ENCODE data around the gene WNT9B.

WNT9B gene

DNA sequence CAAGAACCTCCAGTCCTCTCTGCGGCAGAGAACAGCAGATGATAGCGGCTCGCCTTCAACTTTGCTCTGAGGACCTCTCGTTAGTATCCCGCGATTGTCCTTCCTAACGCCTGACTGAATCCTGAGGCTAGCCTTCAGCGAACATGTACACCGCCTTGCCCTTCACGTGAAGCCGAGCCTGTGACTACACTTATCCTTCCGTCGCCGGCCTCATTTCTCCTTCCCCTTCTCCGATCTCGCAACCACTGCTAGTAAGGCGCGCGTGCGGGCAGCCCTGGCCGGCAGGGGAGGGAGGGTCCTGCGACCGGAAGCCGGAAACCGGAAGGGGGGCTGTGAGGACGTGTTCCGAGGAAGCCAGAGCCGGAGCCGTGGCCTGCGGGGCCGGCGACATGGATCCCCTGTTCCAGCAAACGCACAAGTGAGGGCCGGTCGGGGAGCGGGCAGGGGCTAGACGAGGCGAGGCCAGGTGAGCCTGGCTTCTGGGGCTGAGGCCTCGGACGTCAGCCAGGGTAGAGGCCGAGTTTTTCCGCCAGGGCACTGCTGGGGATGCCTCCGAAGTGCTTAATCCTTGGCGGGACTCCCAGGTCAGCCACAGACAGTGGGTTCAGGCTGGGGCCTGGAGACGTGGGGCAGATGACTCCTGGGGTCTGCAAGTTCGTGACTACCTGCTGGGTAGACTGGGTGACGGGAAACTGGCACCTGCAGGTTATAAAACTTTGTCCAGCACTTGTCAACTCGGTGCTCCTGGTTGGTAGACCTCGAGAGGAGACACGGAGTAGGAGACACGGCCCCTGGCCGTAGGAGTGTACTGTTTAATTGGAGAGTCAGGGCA lies 71.6 kb downstream of the WNT9B start, which contains the start of gene GOSR2:
Gene GOSR2, plus strand, starts transcription at position 357 of the 832 bp plus-strand sequence. Its CDS starts 33 bp downstream, at position 390.
- Histone ChIP-seq H3K36me3 (ENCODE audit: control insufficient read depth in 2 of 2, insufficient read depth in 2 of 2, low read length in 2 of 2) (no peaks in the 10 kb centered on the region), H3K27me3 (ENCODE audit: control insufficient read depth in 1 of 2, insufficient read depth in 2 of 2, low read length in 2 of 2) (no peaks in the 10 kb centered on the region), H3K4me3 (ENCODE audit: low read length in 2 of 2) (peak within 1 kb of the TSS; percentile 99 to 100), H3K4me1 (ENCODE audit: control insufficient read depth, insufficient read depth, low read length) (no peaks in the 10 kb centered on the region), H3K9me3 (ENCODE audit: control insufficient read depth in 2 of 2, low read length in 2 of 2) (no peaks in the 10 kb centered on the region), H3K27ac (ENCODE audit: low read length) (peak within 1 kb of the TSS; percentile 97), H3K9ac (ENCODE audit: low read length in 2 of 2) (peak within 1 kb of the TSS; percentile 99)

DNA sequence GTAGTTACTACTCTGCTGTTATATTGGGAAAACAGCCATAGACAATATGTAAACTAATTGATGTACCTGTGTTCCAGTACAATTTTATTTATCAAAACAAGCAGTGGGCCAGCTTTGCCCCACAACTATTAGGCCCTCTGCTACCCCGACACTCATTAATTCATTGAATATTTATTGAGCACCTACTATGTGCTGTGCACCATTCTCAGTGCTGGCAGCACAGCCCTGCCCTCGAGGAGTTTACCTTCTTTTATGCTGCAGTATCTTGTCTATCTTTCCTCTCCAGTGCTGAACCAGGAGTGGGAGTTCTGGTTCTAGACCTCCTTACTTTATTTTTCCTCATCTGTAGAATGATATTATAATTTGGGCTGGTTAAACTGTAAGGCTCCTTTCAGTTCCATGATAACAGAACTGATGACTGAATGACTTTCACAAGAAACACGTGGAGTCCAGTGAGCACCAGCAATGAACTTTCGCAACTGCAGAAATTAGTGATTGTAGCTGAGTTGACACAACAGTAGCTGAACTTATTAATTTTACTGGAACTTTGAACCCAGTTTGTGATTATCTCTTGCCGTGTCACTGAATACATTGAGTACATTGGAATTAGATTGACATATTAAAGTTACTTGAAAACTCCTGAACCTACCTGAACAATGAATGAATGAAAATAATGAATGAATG lies 73.9 kb downstream of the WNT9B start:
- Histone ChIP-seq H3K27ac (ENCODE audit: low read length) (no peak overlapping the region), H3K4me3 (ENCODE audit: low read length in 2 of 2) (no peak overlapping the region), H3K9ac (ENCODE audit: low read length in 2 of 2) (no peak overlapping the region), H3K36me3 (ENCODE audit: control insufficient read depth in 2 of 2, insufficient read depth in 2 of 2, low read length in 2 of 2) (peaks cover 5 to 7% of the 10 kb centered on the region in 2 donors), H3K27me3 (ENCODE audit: control insufficient read depth in 1 of 2, insufficient read depth in 2 of 2, low read length in 2 of 2) (no peaks in the 10 kb centered on the region), H3K4me1 (ENCODE audit: control insufficient read depth, insufficient read depth, low read length) (no peaks in the 10 kb centered on the region), H3K9me3 (ENCODE audit: control insufficient read depth in 2 of 2, low read length in 2 of 2) (no peaks in the 10 kb centered on the region)

DNA sequence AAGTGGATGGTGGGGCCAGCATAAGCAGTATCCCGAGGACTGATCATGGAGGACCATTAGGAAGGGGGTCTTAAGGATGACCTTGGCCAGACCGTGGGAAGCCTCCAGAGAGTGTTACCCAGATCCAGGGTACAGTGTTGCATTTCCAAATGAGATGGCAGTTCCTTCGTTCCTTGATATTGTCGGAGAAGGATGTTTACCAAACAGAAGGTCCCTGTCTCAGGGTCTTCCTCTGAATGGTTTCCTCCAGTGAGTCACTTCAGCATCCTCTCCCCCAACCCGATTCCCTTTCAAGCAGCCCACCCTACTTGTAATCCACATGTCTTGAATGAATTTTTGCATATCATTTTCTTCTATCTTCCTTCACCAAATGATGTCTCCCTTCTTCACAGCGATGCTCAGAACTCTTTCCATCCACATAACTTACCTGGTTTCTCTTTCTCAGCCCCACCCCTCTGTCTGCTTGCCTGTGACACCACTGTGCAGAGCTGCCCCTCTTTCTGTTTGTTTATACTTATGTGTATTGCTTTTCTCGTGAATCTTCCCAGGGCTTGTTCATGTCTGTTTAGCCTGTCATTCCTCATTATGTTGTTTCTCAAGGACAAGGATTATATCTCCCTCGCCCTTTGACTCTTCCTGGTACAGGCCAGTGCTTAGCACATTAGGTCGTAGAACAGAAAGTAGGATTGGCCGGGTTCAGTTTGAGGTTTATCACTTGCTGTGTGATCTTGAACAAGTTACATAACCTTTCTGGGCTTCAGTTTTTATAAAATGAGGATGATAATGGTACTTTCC lies 77.3 kb downstream of the WNT9B start:
- peaks cover 31 to 37% of the 10 kb centered on the region in 2 donors for H3K36me3 ChIP-seq (ENCODE audit: control insufficient read depth in 2 of 2, insufficient read depth in 2 of 2, low read length in 2 of 2)
- H3K9ac ChIP-seq (ENCODE audit: low read length in 2 of 2), result no peak overlapping the region
- no peak overlapping the region for H3K4me3 ChIP-seq (ENCODE audit: low read length in 2 of 2)
- no peaks in the 10 kb centered on the region for H3K4me1 ChIP-seq (ENCODE audit: control insufficient read depth, insufficient read depth, low read length)
- no peaks in the 10 kb centered on the region for H3K9me3 ChIP-seq (ENCODE audit: control insufficient read depth in 2 of 2, low read length in 2 of 2)
- H3K27ac ChIP-seq (ENCODE audit: low read length), result no peak overlapping the region
- no peaks in the 10 kb centered on the region for H3K27me3 ChIP-seq (ENCODE audit: control insufficient read depth in 1 of 2, insufficient read depth in 2 of 2, low read length in 2 of 2)

DNA sequence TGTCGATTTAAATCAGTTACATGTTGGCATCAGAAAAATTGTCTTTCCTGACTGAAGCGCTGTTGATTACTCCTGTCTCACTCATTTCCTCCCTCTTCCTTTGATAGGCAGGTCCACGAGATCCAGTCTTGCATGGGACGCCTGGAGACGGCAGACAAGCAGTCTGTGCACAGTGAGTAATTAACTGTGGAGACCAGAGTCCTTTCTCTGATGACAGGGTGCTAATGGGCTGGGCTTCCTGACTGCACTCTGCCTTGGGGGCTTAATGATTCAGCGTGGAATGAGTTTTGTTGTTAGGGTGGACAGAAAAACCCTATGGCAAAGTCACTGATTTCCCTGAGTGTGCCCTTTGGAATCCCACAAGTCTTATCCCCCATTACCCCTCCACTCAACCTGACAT lies 78.0 kb downstream of the WNT9B start:
- Histone ChIP-seq H3K9ac (ENCODE audit: low read length in 2 of 2) (no peak overlapping the region), H3K27me3 (ENCODE audit: control insufficient read depth in 1 of 2, insufficient read depth in 2 of 2, low read length in 2 of 2) (no peaks in the 10 kb centered on the region), H3K4me1 (ENCODE audit: control insufficient read depth, insufficient read depth, low read length) (no peaks in the 10 kb centered on the region), H3K36me3 (ENCODE audit: control insufficient read depth in 2 of 2, insufficient read depth in 2 of 2, low read length in 2 of 2) (peaks cover 37 to 45% of the 10 kb centered on the region in 2 donors), H3K9me3 (ENCODE audit: control insufficient read depth in 2 of 2, low read length in 2 of 2) (no peaks in the 10 kb centered on the region), H3K27ac (ENCODE audit: low read length) (no peak overlapping the region), H3K4me3 (ENCODE audit: low read length in 2 of 2) (no peak overlapping the region)

DNA sequence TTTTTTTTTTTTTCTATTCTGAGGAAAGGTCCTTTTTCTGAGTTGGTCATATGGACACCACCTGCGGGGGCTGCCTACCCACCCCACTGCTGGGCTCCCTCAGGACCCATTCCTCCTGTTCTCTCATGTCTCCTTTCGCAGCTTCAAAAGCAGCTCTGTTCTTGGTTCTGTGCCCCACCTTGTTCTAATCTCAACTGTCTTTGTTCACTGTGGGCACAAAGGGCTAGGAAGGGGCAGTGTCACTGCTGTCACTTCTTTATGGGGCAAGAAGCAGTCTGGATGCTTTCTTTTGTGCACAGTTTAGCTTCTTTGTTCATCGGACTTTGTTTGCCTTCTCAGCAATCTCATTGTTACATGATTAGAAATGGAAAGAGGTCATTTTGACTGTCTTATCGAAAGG lies 78.7 kb downstream of the WNT9B start:
- Histone ChIP-seq H3K9me3 (ENCODE audit: control insufficient read depth in 2 of 2, low read length in 2 of 2) (no peaks in the 10 kb centered on the region), H3K9ac (ENCODE audit: low read length in 2 of 2) (no peak overlapping the region), H3K27ac (ENCODE audit: low read length) (no peak overlapping the region), H3K4me1 (ENCODE audit: control insufficient read depth, insufficient read depth, low read length) (no peaks in the 10 kb centered on the region), H3K36me3 (ENCODE audit: control insufficient read depth in 2 of 2, insufficient read depth in 2 of 2, low read length in 2 of 2) (peaks cover 43 to 48% of the 10 kb centered on the region in 2 donors), H3K27me3 (ENCODE audit: control insufficient read depth in 1 of 2, insufficient read depth in 2 of 2, low read length in 2 of 2) (no peaks in the 10 kb centered on the region), H3K4me3 (ENCODE audit: low read length in 2 of 2) (no peak overlapping the region)

DNA sequence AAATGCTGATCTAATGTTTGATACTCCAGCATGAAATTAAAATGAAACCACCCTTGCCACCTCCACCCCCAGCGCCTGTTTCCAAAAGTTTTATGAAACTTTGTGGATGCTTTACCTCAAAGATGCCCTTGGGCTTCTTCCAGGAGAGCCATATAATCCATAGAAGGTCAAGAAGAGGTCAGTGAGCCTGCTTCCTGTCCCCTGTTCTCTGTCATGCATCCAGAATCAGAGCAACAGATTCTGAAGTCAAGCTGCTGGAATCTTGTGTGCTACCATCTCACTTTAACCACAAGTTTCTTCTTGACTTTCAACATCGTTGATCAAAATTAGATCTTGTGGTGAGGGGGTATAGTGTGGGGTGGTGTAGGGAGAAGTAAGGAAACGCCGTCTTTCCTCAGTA lies 80.2 kb downstream of the WNT9B start:
- Histone ChIP-seq H3K9me3 (ENCODE audit: control insufficient read depth in 2 of 2, low read length in 2 of 2) (no peaks in the 10 kb centered on the region), H3K4me3 (ENCODE audit: low read length in 2 of 2) (no peak overlapping the region), H3K27me3 (ENCODE audit: control insufficient read depth in 1 of 2, insufficient read depth in 2 of 2, low read length in 2 of 2) (no peaks in the 10 kb centered on the region), H3K4me1 (ENCODE audit: control insufficient read depth, insufficient read depth, low read length) (no peaks in the 10 kb centered on the region), H3K36me3 (ENCODE audit: control insufficient read depth in 2 of 2, insufficient read depth in 2 of 2, low read length in 2 of 2) (peaks cover 58 to 59% of the 10 kb centered on the region in 2 donors), H3K9ac (ENCODE audit: low read length in 2 of 2) (no peak overlapping the region), H3K27ac (ENCODE audit: low read length) (no peak overlapping the region)

DNA sequence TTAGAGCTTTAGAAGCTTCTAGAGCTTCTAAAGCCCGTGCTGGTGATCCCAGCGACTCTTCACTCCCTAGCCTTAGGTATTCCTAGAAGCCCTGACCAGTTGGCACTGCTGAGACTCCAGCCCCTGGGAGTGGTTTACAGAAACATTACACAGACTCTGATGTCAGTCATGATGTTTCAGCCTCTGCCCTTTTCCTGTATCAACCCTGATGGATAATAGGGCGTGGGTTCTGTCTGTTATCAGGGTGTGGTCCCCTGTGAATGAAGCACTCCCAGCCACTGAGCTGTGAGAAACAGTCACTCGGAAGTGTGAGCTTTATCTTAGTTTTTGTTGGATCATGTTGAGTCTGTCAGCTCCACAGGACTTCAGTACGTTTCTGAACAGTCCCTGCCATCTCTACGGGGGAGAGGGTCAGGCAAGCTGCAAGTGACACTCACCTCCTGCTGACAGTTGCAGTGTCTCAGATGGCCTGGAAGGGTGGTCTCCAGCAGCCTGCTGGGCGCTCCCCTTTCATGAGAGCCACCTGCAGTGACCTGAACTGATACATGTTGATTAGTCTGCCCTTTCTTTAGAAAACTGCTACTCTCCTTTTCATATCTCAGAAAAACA lies 84.4 kb downstream of the WNT9B start:
- no peak overlapping the region for H3K4me3 ChIP-seq (ENCODE audit: low read length in 2 of 2)
- H3K36me3 ChIP-seq (ENCODE audit: control insufficient read depth in 2 of 2, insufficient read depth in 2 of 2, low read length in 2 of 2), result peaks cover 75 to 82% of the 10 kb centered on the region in 2 donors
- no peaks in the 10 kb centered on the region for H3K4me1 ChIP-seq (ENCODE audit: control insufficient read depth, insufficient read depth, low read length)
- no peak overlapping the region for H3K9ac ChIP-seq (ENCODE audit: low read length in 2 of 2)
- H3K9me3 ChIP-seq (ENCODE audit: control insufficient read depth in 2 of 2, low read length in 2 of 2), result no peaks in the 10 kb centered on the region
- H3K27ac ChIP-seq (ENCODE audit: low read length), result no peak overlapping the region
- no peaks in the 10 kb centered on the region for H3K27me3 ChIP-seq (ENCODE audit: control insufficient read depth in 1 of 2, insufficient read depth in 2 of 2, low read length in 2 of 2)
